A549 (cell line): ENCODE measurements around the gene MARCHF11. TPM values are rescaled to one million over a fixed set of nuclear protein-coding genes. Genes with fewer than 3 reads are reported as not detected.
A peak's percentile ranks its signal among the peaks of the same experiment; 100 is the strongest.

Experiments used
- ATAC-seq, 2 experiments: fragments of 200-7000 bp in 1 of 2; fragments of >200 bp in 1 of 2; cut with Nextera tagmentation in 1 of 2; cut with Tn5 transposase in 1 of 2; 3 replicates each; pipeline versions ENCODE4 v1.8.0 to v1.9.1; 2018 to 2020; ENCODE audit warnings: mild to moderate bottlenecking in 1 of 2, moderate library complexity in 1 of 2
- CTCF ChIA-PET: fragments of 300-600 bp; sonication (Branson Sonifier 250); formaldehyde crosslinking; extraction: SDS; loops from one replicate; lab custom pipeline; 2021; ENCODE audit warnings: antibody characterized with exemption, inconsistent platforms; lab: Yijun Ruan, JAX
- POLR2A ChIA-PET: fragments of 350-600 bp; formaldehyde crosslinking; extraction: SDS; loops from one replicate; lab custom pipeline; 2021; ENCODE audit warnings: antibody characterized with exemption, inconsistent platforms; lab: Yijun Ruan, JAX
- DNase-seq, 2 experiments: peaks; one replicate each; pipeline versions ENCODE4 v3.0.0 to v3.0.0-alpha.2; 2011 to 2016; ENCODE audit warnings: low read depth in 1 of 2, low spot score in 1 of 2
- FAIRE-seq: peaks from 2 replicates; lab custom pipeline; 2011; peaks lifted over from hg19 to GRCh38; lab: Jason Lieb, UNC
- H3K27ac ChIP-seq, 2 experiments: fragments of >200 bp; sonication (Bioruptor Twin); formaldehyde crosslinking; 3 replicates each; pipeline ENCODE4 v1.5.1; 2016 to 2017
- H3K4me1 ChIP-seq: fragments of >200 bp; sonication (Bioruptor Twin); formaldehyde crosslinking; 3 replicates; pipeline ENCODE4 v1.6.1; 2016
- H3K4me2 ChIP-seq: fragments of >200 bp; sonication (Bioruptor Twin); formaldehyde crosslinking; 3 replicates; pipeline ENCODE4 v1.6.1; 2016
- H3K4me3 ChIP-seq: fragments of >200 bp; sonication (Bioruptor Twin); formaldehyde crosslinking; 3 replicates; pipeline ENCODE4 v1.5.1; 2016
- H3K9me3 ChIP-seq: fragments of >200 bp; sonication (Bioruptor Twin); formaldehyde crosslinking; 3 replicates; pipeline ENCODE4 v1.6.1; 2016
- CBX8 ChIP-seq: fragments of 200-600 bp; sonication (generic); IDR thresholded peaks from 2 replicates; pipeline ENCODE4 v1.6.1; 2016
- CHD2 ChIP-seq: fragments of 150-350 bp; IDR thresholded peaks from 2 replicates; pipeline ENCODE4 v1.6.1; 2014; ENCODE audit warnings: low read length; ENCODE audit not compliant: partially characterized antibody
- EHF ChIP-seq: fragments of 250-450 bp; sonication (Bioruptor Pico); IDR thresholded peaks from 2 replicates; pipeline ENCODE4 v1.5.0; 2020; ENCODE audit warnings: mild to moderate bottlenecking
- EP300 ChIP-seq, 2 experiments: fragments of >200 bp; sonication (Bioruptor Twin); formaldehyde crosslinking; IDR thresholded peaks; 2 replicates in 1 of 2; 3 replicates in 1 of 2; pipeline ENCODE4 v1.6.1; 2016 to 2017
- FOSB ChIP-seq: fragments of 250-450 bp; sonication (Bioruptor Pico); IDR thresholded peaks from 2 replicates; pipeline ENCODE4 v1.5.0; 2020; ENCODE audit warnings: mild to moderate bottlenecking, moderate library complexity
- FOSL2 ChIP-seq, 2 experiments: fragments of 450-650 bp in 1 of 2; fragments of >200 bp in 1 of 2; sonication (Bioruptor Twin) in 1 of 2; formaldehyde crosslinking; IDR thresholded peaks; 2 replicates each; pipeline versions ENCODE4 v1.5.0 to v1.6.1; 2016 to 2020; ENCODE audit warnings: mild to moderate bottlenecking in 1 of 2, moderate library complexity in 1 of 2
- GATA3 ChIP-seq: IDR thresholded peaks from 2 replicates; pipeline ENCODE4 v1.6.1; 2012; ENCODE audit warnings: borderline replicate concordance
- HOXA7 ChIP-seq: fragments of 250-450 bp; sonication (Bioruptor Pico); IDR thresholded peaks from 2 replicates; pipeline ENCODE4 v1.5.0; 2020; ENCODE audit warnings: mild to moderate bottlenecking, moderate library complexity
- JUNB ChIP-seq: fragments of >200 bp; sonication (Bioruptor Twin); formaldehyde crosslinking; IDR thresholded peaks from 2 replicates; pipeline ENCODE4 v1.6.1; 2016
- KDM5A ChIP-seq: fragments of 200-600 bp; sonication (generic); IDR thresholded peaks from 2 replicates; pipeline ENCODE4 v1.6.1; 2016; ENCODE audit warnings: antibody characterized with exemption, mild to moderate bottlenecking
- MAFK ChIP-seq: fragments of 450-650 bp; IDR thresholded peaks from 2 replicates; pipeline ENCODE4 v1.6.1; 2014; ENCODE audit not compliant: partially characterized antibody
- MAZ ChIP-seq: fragments of 150-350 bp; IDR thresholded peaks from 2 replicates; pipeline ENCODE4 v1.6.1; 2014; ENCODE audit warnings: antibody characterized with exemption, low read depth, low read length, borderline replicate concordance
- NFE2L2 ChIP-seq: fragments of 150-350 bp; conservative IDR thresholded peaks from 2 replicates; pipeline ENCODE4 v1.6.1; 2014; ENCODE audit warnings: low read length
- POLR2AphosphoS2 ChIP-seq: conservative IDR thresholded peaks from 2 replicates; pipeline ENCODE4 v1.6.1; 2012; ENCODE audit warnings: low read length, improper control_type of control experiment, inconsistent platforms
- SREBF2 ChIP-seq: fragments of 450-650 bp; IDR thresholded peaks from 2 replicates; pipeline ENCODE4 v1.6.1; 2014; ENCODE audit warnings: mild to moderate bottlenecking, moderate library complexity
- TP53 ChIP-seq: fragments of 250-450 bp; sonication (Bioruptor Pico); IDR thresholded peaks from 2 replicates; pipeline ENCODE4 v1.5.0; 2021; ENCODE audit warnings: mild to moderate bottlenecking, moderate library complexity
- ZC3H11A ChIP-seq: fragments of 450-650 bp; IDR thresholded peaks from 2 replicates; pipeline ENCODE4 v1.6.1; 2014; ENCODE audit warnings: antibody characterized with exemption, mild to moderate bottlenecking
- WGBS: methylation state at CpG from one replicate; pipeline ENCODE4 v1.1.6; 2017; ENCODE audit errors: missing lambda C conversion rate; 5-methylcytosine and 5-hydroxymethylcytosine counted together
- polyA plus RNA-seq, 4 experiments: library from polyadenylated mRNA; depleted of rRNA in 3 of 4; stranded (reverse); fragments of >200 nt; fragmentation: RNase III in 1 of 4; extraction: RNeasy Plus Mini Kit Qiagen cat#74134 plus additional on column Dnase treatment in 1 of 4; gene quantifications; 2 replicates in 3 of 4; 3 replicates in 1 of 4; pipeline ENCODE4 v1.2.3, GENCODE V29; 2011 to 2017
- TF ChIP-seq, protein P1 (sequence below): IDR thresholded peaks from 2 replicates; pipeline ENCODE4 v1.6.1; 2012
- TF ChIP-seq, protein P2 (sequence below): IDR thresholded peaks from 2 replicates; pipeline ENCODE4 v1.6.1; 2012; ENCODE audit warnings: low read depth, borderline replicate concordance
- TF ChIP-seq, protein P3 (sequence below): fragments of >200 bp; sonication (Bioruptor Twin); formaldehyde crosslinking; IDR thresholded peaks from 3 replicates; pipeline ENCODE4 v1.6.1; 2016
- TF ChIP-seq, protein P4 (sequence below): fragments of 200-600 bp; sonication (generic); IDR thresholded peaks from 2 replicates; pipeline ENCODE4 v1.6.1; 2016; ENCODE audit warnings: antibody characterized with exemption, mild to moderate bottlenecking, moderate library complexity

Gene MARCHF11
- polyA plus RNA-seq, 2 of the 4 experiments (the other 2 are of a cell fraction), result not detected

DNA sequence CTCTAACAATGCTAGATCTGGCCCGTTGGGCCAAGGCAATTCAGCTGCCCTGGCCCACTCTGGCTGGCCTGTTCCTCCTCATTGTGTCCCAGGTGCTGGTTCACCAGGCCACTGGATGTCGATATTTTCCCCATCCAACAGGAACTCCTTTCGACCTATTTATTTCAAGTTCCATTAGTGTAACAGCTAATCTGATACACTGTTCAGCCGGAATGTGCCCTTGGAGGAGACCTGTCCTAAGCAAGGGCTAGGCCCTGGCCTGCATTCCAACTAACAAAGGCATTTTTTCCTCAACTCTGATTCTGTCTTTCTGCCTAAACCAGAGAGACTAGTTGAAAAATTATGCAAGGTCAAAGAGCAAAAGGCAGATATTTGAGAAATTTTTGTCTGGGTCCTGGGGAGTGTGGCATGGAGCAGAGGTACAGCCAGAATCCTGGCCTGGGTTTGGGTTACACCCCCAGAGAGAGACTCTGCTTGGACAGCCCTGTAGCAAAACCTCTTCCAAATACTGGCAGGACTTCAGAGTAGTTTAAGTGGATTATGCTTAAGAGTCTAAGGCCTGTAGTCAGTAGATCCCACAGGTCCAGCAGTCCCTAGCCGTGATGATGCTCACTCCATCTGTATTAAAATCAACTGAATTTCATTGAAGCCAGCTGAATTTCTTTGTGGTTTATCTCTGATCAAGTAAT, 36.1 kb downstream of the MARCHF11 start:
- WGBS, result 27% methylated on average over 5 of the region's 5 CpGs
- no peaks in the 10 kb centered on the region for H3K4me1 ChIP-seq
- H3K27ac ChIP-seq, result no peak overlapping the region
- no peak for ATAC-seq
- H3K4me2 ChIP-seq, result no peak overlapping the region
- no peak for FAIRE-seq
- H3K4me3 ChIP-seq, result no peak overlapping the region
- ChIA-PET POLR2A (no interaction called here), CTCF (no interaction called here)
- no peak for DNase-seq
- H3K9me3 ChIP-seq, result no peaks in the 10 kb centered on the region; the same call in 2 of the 3 replicates
- TF ChIP-seq POLR2AphosphoS2 (no peak), FOSB (CRISPR knock-in tag) (no peak)

DNA sequence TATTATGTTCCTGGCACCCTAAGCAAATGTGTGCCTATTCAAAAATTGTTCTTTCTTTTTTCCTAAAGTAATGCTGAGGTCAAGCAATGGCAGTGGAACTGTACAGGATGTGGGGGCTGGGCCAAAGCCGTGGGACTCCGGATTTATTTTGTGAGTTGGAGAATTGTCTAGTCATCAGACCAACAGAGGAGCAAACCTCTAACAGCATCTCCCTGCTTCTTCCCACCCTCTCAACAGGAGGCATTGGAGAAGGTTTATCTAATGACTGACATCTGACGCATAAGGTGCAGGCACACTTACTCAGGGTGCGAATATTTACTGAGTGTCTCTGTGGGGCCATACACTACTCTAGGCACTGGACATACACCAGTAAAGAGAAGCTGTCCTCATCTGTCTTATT, 38.6 kb downstream of the MARCHF11 start:
- Histone ChIP-seq H3K4me2 (no peak overlapping the region), H3K4me3 (no peak overlapping the region), H3K9me3 (no peaks in the 10 kb centered on the region; the same call in 2 of the 3 replicates), H3K27ac (no peak overlapping the region), H3K4me1 (no peaks in the 10 kb centered on the region)
- DNase-seq (no peak), FAIRE-seq (no peak), ATAC-seq (no peak)
- WGBS, result 25% methylated on average over 4 of the region's 4 CpGs
- POLR2A ChIA-PET, result no interaction called here
- TF ChIP-seq CBX8, result no peak
- peak; percentile 5 for TF ChIP-seq MAFK
- CTCF ChIA-PET, result no interaction called here

DNA sequence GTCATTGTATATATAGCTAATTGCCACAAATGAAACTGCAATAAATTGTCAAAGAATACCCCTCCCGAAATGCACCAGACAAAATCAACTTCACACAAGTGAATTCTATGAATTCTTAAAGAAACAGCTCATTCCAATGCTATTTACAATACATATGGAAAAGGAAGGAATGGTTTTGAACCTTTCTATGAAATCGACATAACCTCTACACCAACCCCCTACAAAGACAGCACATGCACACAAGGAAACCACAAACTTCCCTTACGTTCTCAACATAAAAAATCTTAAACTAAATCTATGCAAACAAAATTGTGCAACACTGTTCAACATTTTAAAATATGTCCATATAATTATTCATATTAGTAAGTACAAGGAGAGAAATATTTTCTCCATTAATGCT, 39.2 kb downstream of the MARCHF11 start:
- WGBS, result 16% methylated on average over 3 of the region's 3 CpGs
- TF ChIP-seq, protein P1, sequence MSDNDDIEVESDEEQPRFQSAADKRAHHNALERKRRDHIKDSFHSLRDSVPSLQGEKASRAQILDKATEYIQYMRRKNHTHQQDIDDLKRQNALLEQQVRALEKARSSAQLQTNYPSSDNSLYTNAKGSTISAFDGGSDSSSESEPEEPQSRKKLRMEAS, result no peak
- no peak for TF ChIP-seq NFE2L2
- no peak for TF ChIP-seq KDM5A
- no peak for TF ChIP-seq JUNB
- TF ChIP-seq EP300 (IDR thresholded peaks at IDR 0.05), result no peak
- no peak for TF ChIP-seq CHD2
- TF ChIP-seq, protein P2, sequence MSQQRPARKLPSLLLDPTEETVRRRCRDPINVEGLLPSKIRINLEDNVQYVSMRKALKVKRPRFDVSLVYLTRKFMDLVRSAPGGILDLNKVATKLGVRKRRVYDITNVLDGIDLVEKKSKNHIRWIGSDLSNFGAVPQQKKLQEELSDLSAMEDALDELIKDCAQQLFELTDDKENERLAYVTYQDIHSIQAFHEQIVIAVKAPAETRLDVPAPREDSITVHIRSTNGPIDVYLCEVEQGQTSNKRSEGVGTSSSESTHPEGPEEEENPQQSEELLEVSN, result no peak
- TF ChIP-seq HOXA7, result no peak
- no peak for TF ChIP-seq EHF (CRISPR knock-in tag)
- TF ChIP-seq FOSL2 (IDR thresholded peaks at IDR 0.05), result no peak
- TF ChIP-seq FOSL2 (CRISPR knock-in tag; IDR thresholded peaks at IDR 0.05), result no peak
- no peak for TF ChIP-seq MAZ
- TF ChIP-seq SREBF2, result no peak
- no peak for TF ChIP-seq ZC3H11A
- POLR2A ChIA-PET, result no interaction called here
- no peaks in the 10 kb centered on the region; the same call in 2 of the 3 replicates for H3K9me3 ChIP-seq
- no peaks in the 10 kb centered on the region for H3K4me1 ChIP-seq
- no peak overlapping the region for H3K4me2 ChIP-seq
- H3K4me3 ChIP-seq, result no peak overlapping the region
- DNase-seq (no peak), ATAC-seq (no peak), FAIRE-seq (no peak)
- CTCF ChIA-PET, result no interaction called here
- H3K27ac ChIP-seq, result no peak overlapping the region

DNA sequence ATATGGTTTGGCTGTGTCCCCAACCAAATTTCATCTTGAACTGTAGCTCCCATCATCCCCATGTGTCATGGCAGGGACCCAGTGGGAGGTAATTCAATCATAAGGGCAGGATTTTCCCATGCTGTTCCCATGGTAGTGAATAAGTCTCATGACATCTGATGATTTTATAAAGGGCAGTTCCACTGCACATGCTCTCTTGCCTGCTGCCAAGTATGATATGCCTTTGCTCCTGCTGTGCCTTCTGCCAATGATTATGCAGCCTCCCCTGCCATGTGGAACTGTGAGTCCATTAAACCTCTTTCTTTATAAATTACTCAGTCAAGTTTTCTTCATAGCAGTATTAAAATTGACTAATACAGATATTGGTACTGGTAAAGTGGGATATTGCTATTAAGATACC, 42.4 kb downstream of the MARCHF11 start:
- no peak overlapping the region for H3K27ac ChIP-seq
- no peak overlapping the region for H3K4me3 ChIP-seq
- TF ChIP-seq POLR2AphosphoS2, result no peak
- no peak for TF ChIP-seq TP53 (CRISPR knock-in tag)
- TF ChIP-seq, protein P3, sequence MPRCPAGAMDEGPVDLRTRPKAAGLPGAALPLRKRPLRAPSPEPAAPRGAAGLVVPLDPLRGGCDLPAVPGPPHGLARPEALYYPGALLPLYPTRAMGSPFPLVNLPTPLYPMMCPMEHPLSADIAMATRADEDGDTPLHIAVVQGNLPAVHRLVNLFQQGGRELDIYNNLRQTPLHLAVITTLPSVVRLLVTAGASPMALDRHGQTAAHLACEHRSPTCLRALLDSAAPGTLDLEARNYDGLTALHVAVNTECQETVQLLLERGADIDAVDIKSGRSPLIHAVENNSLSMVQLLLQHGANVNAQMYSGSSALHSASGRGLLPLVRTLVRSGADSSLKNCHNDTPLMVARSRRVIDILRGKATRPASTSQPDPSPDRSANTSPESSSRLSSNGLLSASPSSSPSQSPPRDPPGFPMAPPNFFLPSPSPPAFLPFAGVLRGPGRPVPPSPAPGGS, result no peak
- TF ChIP-seq, protein P4, sequence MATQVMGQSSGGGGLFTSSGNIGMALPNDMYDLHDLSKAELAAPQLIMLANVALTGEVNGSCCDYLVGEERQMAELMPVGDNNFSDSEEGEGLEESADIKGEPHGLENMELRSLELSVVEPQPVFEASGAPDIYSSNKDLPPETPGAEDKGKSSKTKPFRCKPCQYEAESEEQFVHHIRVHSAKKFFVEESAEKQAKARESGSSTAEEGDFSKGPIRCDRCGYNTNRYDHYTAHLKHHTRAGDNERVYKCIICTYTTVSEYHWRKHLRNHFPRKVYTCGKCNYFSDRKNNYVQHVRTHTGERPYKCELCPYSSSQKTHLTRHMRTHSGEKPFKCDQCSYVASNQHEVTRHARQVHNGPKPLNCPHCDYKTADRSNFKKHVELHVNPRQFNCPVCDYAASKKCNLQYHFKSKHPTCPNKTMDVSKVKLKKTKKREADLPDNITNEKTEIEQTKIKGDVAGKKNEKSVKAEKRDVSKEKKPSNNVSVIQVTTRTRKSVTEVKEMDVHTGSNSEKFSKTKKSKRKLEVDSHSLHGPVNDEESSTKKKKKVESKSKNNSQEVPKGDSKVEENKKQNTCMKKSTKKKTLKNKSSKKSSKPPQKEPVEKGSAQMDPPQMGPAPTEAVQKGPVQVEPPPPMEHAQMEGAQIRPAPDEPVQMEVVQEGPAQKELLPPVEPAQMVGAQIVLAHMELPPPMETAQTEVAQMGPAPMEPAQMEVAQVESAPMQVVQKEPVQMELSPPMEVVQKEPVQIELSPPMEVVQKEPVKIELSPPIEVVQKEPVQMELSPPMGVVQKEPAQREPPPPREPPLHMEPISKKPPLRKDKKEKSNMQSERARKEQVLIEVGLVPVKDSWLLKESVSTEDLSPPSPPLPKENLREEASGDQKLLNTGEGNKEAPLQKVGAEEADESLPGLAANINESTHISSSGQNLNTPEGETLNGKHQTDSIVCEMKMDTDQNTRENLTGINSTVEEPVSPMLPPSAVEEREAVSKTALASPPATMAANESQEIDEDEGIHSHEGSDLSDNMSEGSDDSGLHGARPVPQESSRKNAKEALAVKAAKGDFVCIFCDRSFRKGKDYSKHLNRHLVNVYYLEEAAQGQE, result no peak
- no peak for TF ChIP-seq GATA3
- ChIA-PET CTCF (no interaction called here), POLR2A (no interaction called here)
- H3K9me3 ChIP-seq, result no peaks in the 10 kb centered on the region; the same call in 2 of the 3 replicates
- H3K4me1 ChIP-seq, result no peaks in the 10 kb centered on the region
- H3K4me2 ChIP-seq, result no peak overlapping the region
- ATAC-seq (no peak), DNase-seq (no peak), FAIRE-seq (no peak)
